ENCODE results near the gene SLC4A1AP. TPM values are rescaled to one million over a fixed set of nuclear protein-coding genes. Genes with fewer than 3 reads are reported as not detected.
A peak's percentile ranks its signal among the peaks of the same experiment; 100 is the strongest.

The SLC4A1AP gene
- polyA plus RNA-seq, 1 experiment = 15.5 TPM

DNA sequence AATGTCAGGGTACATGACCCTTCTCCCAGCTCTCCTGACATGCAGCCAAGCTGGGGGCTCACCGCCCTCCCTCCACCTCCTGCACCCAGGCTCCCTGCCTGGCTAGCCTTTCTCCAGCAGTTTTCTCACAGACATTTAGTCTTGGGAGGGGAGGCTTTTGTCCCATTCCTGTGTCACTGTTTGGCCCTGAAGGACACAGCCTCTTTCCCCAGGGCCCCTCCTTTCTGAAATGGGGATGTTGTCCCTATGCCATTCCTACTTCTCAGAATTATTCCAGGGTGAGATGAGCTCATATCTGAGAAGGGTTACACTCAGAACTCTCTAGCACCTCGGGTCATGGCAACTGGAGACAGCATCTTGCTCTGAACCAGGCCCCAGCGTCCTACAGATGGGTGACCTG, 60.5 kb downstream of the SLC4A1AP start:
- Histone ChIP-seq H3K27ac (ENCODE audit: low read depth, low read length) (no peak overlapping the region), H3K9me3 (ENCODE audit: control insufficient read depth, insufficient read depth, low read length) (no peaks in the 10 kb centered on the region), H3K4me3 (ENCODE audit: low read depth, low read length) (no peak overlapping the region), H3K27me3 (ENCODE audit: control insufficient read depth, insufficient read depth, low read length) (no peaks in the 10 kb centered on the region)
- no peak for DNase-seq (ENCODE audit: low read depth, low spot score)
- TF ChIP-seq, protein P1, sequence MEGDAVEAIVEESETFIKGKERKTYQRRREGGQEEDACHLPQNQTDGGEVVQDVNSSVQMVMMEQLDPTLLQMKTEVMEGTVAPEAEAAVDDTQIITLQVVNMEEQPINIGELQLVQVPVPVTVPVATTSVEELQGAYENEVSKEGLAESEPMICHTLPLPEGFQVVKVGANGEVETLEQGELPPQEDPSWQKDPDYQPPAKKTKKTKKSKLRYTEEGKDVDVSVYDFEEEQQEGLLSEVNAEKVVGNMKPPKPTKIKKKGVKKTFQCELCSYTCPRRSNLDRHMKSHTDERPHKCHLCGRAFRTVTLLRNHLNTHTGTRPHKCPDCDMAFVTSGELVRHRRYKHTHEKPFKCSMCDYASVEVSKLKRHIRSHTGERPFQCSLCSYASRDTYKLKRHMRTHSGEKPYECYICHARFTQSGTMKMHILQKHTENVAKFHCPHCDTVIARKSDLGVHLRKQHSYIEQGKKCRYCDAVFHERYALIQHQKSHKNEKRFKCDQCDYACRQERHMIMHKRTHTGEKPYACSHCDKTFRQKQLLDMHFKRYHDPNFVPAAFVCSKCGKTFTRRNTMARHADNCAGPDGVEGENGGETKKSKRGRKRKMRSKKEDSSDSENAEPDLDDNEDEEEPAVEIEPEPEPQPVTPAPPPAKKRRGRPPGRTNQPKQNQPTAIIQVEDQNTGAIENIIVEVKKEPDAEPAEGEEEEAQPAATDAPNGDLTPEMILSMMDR (IDR thresholded peaks at IDR 0.05; ENCODE audit: low read depth, low read length) = no peak
- ChIA-PET POLR2A (interaction anchor here (0.6 kb wide), 1 partner anchor 696 kb away, joined by 3 read pairs; no protein-coding TSS in a partner anchor), CTCF (interaction anchor here (0.7 to 1.9 kb wide), 16 partner anchors 8 to 678 kb away, joined by 3 to 14 read pairs (median 4); no protein-coding TSS in a partner anchor)

DNA sequence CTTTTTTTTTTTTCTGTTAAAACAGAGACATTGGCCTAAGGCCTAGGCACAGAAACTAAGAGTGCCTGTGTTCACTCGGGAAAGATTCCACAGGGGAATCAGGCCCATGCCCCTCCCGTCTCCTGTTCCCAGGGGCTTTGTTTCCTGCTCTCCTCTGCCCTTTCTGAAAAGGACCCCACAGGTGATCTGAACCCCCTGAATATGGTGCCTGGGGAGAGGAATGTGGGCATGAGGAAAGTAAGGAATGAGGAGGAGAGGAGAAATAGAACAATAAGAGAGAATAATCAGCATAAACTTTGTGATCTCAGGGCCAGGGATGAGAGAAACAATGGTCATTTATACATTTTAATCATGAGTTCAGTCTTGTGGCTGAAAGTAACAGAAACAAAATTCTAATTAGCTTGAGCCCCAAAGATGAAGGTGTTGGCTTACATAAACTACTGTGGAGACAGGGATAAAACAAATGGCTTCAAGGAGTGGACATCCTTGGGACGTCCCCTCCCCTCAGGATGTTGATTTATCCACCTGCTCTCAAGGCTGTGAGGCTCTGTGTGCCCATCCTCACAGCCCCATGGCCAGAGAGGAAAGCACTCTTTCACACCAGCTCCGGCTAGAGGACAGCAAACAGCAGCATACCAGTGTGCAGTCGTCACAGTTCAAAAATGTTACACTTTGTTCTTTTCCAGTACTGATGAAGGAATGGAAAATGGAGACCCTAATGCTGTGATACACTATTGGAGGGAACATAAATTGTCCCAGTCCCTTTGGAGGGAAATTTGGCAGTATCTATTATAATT, 61.4 kb downstream of the SLC4A1AP start:
- TF ChIP-seq, protein P1 (IDR thresholded peaks at IDR 0.05; ENCODE audit: low read depth, low read length) = no peak
- Histone ChIP-seq H3K27ac (ENCODE audit: low read depth, low read length) (peak overlapping the region; percentile 24), H3K9me3 (ENCODE audit: control insufficient read depth, insufficient read depth, low read length) (no peaks in the 10 kb centered on the region), H3K4me3 (ENCODE audit: low read depth, low read length) (no peak overlapping the region), H3K27me3 (ENCODE audit: control insufficient read depth, insufficient read depth, low read length) (no peaks in the 10 kb centered on the region)
- POLR2A ChIA-PET = no interaction called here
- CTCF ChIA-PET = interaction anchor here (0.7 to 1.7 kb wide), 6 partner anchors 12 to 360 kb away, joined by 3 to 4 read pairs (median 3); no protein-coding TSS in a partner anchor
- peak; percentile 21 for DNase-seq (ENCODE audit: low read depth, low spot score)

DNA sequence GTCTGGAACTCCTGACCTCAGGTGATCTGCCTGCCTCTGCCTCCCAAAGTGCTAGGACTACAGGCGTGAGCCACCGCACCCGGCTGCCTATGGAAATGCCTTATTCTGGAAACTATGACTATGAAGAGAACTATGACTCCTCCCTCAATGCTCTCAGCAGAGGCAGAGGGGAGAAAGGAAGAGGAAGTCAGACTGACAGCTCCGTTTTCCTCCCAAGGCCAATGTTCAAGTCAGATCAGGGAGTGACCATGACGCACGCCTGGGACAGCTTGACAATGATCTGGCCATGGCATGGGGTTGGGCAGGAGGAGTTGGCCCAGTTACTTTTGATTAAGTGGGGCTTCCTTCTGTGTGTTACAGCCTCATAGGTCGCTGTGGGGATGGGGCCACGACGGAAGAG, 63.6 kb downstream of the SLC4A1AP start:
- CTCF ChIA-PET = no interaction called here
- H3K4me3 ChIP-seq (ENCODE audit: low read depth, low read length) = no peak overlapping the region
- H3K27me3 ChIP-seq (ENCODE audit: control insufficient read depth, insufficient read depth, low read length) = no peaks in the 10 kb centered on the region
- DNase-seq (ENCODE audit: low read depth, low spot score) = no peak
- H3K9me3 ChIP-seq (ENCODE audit: control insufficient read depth, insufficient read depth, low read length) = no peaks in the 10 kb centered on the region
- H3K27ac ChIP-seq (ENCODE audit: low read depth, low read length) = no peak overlapping the region
- POLR2A ChIA-PET = no interaction called here
- TF ChIP-seq, protein P1 (IDR thresholded peaks at IDR 0.05; ENCODE audit: low read depth, low read length) = no peak

DNA sequence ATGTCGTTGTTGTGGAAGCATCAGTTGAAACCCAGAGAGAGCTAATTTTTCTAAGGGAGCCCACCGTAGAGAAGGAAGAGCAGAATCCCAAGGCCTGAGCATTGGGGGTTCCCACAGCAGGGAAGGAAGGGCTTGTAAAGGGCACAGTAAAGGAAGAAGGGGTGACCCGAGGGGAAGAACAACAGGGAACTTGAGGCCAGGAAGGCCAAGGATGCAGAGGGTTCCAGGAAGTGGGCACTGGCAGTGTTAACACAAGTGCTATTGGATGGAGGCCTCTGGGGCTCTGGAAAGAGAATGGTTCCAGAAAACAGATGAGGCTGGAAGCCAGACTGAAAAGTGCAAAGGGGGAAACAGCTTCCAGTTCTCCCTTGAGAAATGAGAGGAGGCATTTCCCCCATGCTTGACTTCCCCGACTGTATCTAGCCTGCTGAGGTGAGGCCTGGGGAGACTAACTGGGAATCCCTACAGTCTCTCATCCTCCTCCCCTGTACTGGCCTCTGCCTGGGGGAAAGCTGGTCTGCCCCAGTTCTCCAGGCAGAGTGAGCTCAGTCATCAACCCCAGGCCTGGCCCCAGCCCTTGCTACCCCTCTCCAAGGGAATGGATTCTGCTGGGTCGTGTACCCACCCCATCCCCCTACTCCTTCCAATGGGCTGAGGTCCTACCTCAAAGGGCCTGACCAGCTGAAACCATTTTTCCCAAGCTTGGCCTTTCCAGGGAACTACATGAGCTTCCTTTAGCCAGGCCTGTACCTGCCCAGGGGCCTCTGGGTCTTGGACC, 64.6 kb downstream of the SLC4A1AP start:
- Histone ChIP-seq H3K4me3 (ENCODE audit: low read depth, low read length) (no peak overlapping the region), H3K27me3 (ENCODE audit: control insufficient read depth, insufficient read depth, low read length) (no peaks in the 10 kb centered on the region), H3K27ac (ENCODE audit: low read depth, low read length) (peak overlapping the region; percentile 13), H3K9me3 (ENCODE audit: control insufficient read depth, insufficient read depth, low read length) (no peaks in the 10 kb centered on the region)
- no peak for DNase-seq (ENCODE audit: low read depth, low spot score)
- ChIA-PET CTCF (no interaction called here), POLR2A (interaction anchor here (0.6 kb wide), 1 partner anchor 552 kb away, joined by 8 read pairs; no protein-coding TSS in a partner anchor)
- TF ChIP-seq, protein P1 (IDR thresholded peaks at IDR 0.05; ENCODE audit: low read depth, low read length) = no peak

DNA sequence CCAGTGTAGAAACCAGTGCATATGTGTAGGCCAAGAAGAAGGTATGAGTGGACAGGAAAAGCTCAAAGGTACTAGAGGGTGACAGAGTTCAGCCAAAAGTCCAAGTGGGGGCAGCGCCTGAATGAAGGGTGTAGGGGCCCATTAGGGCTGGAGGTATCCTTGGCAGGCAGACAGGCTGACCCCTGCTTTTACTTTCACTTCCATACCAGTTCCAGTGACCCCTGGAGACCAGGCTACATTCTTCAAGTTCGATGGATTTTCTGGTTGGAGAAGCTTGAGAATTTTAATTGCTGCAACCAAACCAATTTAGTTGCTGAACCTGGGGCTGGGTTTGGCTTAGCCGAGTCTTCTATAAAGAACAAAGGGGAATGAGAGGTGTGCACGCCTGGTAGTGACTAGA, 65.5 kb downstream of the SLC4A1AP start:
- POLR2A ChIA-PET = no interaction called here
- no peak for DNase-seq (ENCODE audit: low read depth, low spot score)
- TF ChIP-seq, protein P1 (IDR thresholded peaks at IDR 0.05; ENCODE audit: low read depth, low read length) = no peak

More for the DNA sequence above, 65.5 kb downstream of the SLC4A1AP start:
- Histone ChIP-seq H3K9me3 (ENCODE audit: control insufficient read depth, insufficient read depth, low read length) (no peaks in the 10 kb centered on the region), H3K4me3 (ENCODE audit: low read depth, low read length) (no peak overlapping the region), H3K27ac (ENCODE audit: low read depth, low read length) (no peak overlapping the region), H3K27me3 (ENCODE audit: control insufficient read depth, insufficient read depth, low read length) (no peaks in the 10 kb centered on the region)
- CTCF ChIA-PET = no interaction called here

Measured in AG04450 (cell line).